Esophagus muscularis mucosa (tissue), 4 donors: ENCODE data around the gene MAML3.

Source experiments
- CTCF ChIP-seq, 3 experiments: fragments of 200-600 bp in 2 of 3; fragments of 450-650 bp in 1 of 3; sonication (generic) in 2 of 3; IDR thresholded peaks; one replicate each; pipeline ENCODE4 v1.5.1; 2017 to 2019; ENCODE audit warnings: antibody characterized with exemption in 3 of 3, mild to moderate bottlenecking in 2 of 3, moderate library complexity in 1 of 3
- EP300 ChIP-seq: sonication (generic); formaldehyde crosslinking; IDR thresholded peaks from one replicate; pipeline ENCODE4 v1.6.1; 2017; ENCODE audit warnings: antibody characterized with exemption
- POLR2A ChIP-seq: fragments of 450-650 bp; IDR thresholded peaks from one replicate; pipeline ENCODE4 v1.6.1; 2017; ENCODE audit warnings: antibody characterized with exemption, moderate library complexity, mild to moderate bottlenecking, low read depth

GRCh38 chr4:140136509-140136908, 17.5 kb downstream of the MAML3 start:
- no peak for TF ChIP-seq POLR2A
- no peak for TF ChIP-seq EP300
- no peak for TF ChIP-seq CTCF (IDR thresholded peaks at IDR 0.05)
